Measurements from ENCODE around the gene SH3D19.

SH3D19 gene

DNA sequence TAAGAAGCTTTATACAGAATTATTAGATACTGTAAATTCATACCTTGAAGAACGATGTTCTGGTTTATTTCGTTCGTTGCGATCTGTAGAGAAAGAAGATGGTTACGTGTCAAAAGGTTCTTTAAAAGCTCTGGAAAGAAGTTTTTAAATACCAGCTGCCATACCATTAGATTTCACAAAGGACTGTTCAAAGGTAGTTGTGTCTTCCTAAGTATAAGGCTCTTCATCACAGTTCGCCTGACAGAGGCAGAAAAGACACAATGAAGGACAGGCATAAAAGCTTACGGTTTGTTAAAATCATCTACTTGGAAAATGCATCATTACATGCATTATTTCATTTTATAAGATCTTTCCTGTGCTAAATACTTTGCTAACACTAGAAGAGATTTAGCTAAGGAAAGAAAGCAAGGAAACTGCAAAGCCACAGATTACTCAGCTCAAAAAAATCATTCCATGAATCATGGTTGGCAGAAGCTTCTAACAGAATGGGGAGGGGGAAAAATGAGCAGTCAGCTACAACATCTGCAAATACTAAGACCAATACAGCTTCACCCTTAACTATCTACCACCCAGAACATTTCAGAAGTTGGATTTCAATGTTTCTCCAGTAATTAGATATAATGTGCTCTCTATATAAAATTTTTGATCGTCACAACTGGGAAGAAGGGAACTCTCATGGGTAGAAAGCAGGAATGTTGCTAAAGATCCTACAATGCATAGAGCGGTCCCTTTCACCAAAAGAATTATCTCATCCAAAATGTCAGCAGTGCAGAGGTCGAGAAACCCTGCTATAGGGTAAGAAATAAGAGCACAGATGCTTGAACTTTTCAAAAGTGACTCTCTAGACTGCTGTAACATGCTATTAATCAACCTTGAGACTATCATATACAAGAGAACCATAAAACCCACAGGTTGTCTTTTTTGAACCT is 99.1 kb downstream of the SH3D19 start:
- DNase-seq = no peak

DNA sequence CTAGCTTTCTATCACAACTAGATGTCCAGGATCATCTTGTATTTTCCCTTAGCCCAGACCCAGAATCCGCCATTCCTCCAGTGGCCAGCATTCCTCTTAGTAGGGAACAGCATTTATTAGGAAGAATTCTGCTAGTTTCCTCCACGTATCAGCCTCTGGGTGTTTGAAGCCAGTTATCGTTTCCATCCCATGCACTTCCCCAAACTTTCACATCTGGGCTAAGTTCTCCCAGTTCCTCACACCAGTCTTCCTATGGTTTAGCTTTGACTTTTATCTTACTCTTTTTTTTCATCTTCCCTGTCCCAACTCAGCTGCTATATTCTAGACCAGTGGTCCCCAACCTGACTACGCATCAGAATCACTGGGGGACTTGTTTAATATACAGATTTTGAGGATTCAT is 101.9 kb downstream of the SH3D19 start:
- no peak for DNase-seq

DNA sequence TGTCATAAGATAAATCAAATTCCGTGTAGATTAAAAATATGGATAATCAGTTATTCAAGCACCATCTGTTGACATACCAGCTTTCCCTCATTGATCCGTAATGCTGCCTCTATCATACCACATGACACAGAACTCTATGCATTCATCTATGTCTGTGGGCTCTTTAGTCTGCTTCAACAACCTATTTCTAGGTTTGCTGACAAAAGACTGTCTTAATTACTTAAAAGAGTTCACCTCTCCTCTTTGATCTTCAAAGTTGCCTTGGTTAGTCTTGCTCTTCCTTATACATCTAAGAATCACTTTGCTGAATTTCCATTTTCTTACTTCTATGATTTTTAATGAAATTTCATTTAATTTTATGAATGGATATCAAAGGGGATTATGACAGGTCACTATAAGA is 105.5 kb downstream of the SH3D19 start:
- no peak for DNase-seq

DNA sequence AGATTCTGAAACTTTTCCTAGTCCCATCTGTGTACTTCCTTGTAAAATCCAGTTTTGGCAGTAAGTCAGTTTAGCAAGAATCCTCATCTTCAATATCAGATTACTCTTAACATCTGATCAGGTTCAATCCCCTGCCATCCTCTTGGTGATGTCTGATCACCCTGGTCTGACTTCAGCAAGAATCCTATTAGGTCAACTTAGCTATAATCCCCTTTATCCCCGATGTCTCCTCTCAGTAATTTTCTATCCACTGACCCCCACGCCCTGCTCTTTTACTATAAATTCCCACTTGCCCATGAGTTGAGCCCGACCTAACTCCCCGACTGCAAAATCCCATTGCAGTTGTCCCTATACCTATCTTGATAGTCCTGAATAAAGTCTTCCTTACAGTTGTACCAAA is 106.3 kb downstream of the SH3D19 start:
- DNase-seq = no peak

DNA sequence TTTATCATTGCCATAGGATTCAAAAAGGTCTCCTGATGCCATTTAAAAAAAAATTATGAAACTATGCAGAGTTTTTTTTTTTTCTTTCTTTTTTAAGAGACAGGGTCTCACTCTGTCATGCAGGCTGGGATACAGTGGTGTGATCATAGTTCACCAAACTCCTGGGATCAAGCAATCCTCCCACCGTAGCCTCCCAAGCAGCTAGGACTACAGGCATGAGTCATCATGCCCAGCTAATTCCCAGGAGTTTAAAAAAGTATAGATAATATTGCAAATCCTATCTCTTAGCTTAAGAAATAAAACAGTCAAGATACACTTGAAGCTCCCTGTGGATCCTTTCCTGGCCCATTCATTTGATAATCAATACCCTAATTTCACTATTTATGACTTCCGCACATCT is 107.1 kb downstream of the SH3D19 start:
- no peak for DNase-seq

DNA sequence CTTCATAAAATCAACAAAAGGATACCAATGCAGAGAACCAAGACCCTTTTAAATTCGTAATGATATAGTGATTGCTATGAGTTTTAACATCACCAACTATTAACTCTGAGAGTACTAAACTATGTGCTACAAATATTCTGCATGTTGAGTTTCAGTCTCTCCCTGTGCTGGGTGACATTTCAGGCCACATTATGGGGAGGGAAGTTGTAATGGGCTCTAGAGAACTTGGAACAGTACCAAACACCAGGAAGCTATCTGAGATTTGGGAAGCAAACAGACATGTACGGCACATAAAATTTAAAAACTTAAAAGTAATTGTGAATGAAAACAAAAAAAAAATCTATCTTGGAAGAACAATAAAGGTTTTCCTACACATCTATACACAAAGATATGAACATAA is 108.1 kb downstream of the SH3D19 start:
- DNase-seq = no peak

DNA sequence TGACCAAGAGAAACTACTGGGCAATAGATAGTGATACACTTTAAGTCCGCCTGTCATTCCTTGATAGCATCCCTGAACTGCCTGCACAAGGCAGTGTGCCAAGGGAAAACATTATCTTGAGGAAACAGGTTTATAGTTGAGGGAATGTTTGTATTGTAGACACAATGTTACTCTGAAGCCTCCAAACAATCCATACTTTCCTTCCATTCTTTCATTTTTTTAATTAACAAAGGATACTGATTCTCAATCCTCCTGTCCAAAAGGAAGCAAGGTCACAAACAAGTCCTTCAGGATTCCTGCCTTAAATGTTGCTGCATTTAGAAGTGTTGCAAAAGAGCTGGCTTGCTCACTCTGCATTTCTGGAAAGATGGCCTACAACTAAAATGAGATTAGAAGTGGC is 110.1 kb downstream of the SH3D19 start:
- no peak for DNase-seq

DNA sequence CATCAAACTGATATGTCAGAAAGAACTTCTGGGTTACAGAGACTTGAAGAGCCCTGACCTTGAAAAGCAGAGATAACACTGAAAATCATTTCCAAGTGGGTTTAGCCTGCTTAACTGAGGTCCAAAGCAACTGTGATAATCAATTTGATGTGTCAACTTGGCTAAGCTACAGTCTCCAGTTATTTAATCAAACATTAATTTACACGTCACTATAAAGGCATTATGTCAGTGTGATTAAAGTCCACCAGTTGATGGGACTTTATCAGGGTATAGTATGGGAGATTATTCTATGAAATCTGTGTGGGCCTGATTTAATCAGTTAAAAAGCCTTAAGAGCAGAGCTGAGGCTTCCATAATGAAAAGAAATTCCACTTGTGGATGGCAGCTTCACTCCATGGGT is 117.5 kb downstream of the SH3D19 start:
- DNase-seq = no peak

DNA sequence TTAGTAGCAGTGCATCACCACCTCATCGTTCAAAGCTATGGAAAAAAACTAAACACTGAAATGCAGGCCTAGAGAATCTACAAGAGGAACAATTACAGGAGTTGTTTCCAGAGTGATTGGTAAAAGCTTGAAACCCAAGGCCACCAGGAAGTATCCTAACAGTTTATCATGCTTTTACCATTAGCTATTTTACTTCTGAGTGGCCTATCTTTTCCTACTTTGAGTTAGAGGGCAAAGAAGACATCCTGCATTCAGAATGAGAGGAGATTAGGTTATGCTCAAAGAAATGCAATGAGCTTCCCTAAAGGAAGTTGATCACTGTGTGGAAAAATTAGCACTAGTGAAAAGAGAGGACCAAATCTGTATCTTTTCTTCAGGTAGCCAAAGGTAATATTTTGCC is 118.2 kb downstream of the SH3D19 start:
- no peak for DNase-seq

DNA sequence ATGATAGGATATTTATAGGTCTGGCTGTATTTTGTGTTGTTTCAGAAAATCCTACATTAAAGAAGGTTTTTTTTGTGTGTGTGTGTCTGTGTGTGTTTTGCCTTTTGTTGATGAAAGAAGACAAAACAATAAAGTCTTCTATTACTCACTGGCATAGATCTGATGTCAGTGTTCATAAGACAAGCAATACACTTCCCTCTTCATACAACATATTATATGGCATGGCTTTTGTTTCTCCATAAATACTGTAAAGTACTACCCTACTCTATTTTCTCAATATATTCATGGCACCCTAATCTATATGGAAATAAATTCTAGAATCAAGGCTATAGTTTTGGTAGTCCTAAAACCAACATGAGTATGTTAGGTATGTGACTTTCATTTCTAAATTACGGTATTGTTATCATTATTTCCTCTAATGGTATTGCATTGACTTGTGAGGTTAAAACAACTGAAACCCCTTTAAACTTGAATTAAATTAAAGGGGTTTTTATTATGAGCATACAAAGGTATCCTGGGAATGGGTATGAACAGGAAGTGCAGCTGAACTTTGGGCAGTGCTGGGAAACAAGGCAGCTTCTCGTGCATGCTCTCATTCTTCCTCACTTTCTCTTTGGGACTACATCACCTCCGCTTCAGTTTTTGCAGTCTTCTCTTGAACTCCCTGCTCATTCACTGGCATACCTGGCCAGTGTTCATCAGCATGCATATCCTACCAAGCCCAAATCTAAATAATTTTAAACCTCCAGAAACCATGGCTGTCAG is 119.0 kb downstream of the SH3D19 start:
- DNase-seq = no peak

DNA sequence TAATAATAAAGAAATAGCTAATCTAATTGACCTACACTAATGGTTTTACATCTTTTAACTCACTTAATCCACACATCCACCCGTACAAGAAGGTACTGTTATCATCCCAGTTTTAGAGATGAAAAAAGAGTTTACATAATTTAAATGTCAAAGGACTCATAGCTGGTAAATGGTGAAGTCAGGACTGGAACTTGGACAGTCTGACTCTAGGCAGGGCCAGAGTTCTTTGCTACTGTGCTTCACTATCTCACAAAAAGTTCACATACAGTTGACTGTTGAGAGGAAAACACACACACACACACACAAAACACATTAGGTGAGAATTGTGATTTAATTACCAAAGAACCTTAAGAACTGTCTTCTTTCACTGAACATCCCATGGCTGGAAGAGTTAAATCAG is 119.7 kb downstream of the SH3D19 start:
- DNase-seq = no peak

DNA sequence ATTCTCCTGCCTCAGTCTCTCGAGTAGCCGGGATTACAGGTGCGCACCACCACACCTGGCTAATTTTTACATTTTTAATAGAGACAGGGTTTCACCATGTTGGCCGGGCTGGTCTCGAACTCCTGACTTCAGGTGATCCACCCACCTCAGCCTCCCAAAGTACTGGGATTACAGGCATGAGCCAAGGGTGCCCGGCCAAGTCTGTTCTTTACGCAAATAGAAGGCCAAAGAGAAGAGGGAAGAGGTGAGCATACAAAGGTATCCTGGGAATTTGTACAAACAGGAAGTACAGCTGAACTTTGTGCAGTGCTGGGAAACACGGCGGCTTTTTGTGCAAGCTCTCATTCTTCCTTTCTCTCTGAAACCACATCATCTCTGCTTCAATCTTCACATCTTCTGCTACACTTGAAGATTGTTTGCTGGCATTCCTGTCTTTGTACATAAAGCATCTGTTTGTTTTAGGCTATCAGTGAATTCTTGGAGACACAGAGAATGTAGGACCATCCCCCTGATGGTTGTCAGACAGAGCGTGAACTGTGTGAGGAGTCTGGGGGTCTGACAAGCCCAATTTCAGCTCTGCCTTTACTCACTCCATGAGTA is 120.4 kb downstream of the SH3D19 start:
- no peak for DNase-seq

DNA sequence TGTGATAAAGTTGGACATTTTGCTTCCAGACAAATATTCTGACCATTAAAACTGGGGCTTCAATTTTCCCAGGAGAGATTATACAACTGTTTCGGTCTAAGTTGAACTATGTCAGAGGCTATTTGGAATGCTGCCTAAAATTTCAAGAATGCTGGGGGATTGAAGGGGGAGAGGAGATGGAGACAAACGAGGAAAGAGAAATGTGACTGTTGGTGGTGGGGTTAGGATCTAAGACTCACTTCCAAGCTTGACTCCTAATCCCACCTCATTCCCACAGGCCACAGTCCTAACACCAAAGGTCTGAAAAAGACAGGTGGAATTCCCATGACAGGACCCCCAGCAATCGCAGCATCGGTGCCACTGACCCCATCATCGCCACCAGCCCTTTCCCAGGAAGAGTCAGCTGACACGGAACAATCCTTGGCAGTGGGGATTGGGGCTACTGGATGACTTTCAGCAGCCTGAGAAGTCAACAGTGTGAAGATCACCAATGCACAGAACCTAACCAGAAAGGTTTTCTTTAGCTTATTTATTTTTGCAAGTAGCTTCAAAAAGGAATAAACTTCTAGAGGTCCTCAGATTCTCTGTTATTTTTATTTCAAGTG is 122.5 kb downstream of the SH3D19 start:
- DNase-seq = no peak

DNA sequence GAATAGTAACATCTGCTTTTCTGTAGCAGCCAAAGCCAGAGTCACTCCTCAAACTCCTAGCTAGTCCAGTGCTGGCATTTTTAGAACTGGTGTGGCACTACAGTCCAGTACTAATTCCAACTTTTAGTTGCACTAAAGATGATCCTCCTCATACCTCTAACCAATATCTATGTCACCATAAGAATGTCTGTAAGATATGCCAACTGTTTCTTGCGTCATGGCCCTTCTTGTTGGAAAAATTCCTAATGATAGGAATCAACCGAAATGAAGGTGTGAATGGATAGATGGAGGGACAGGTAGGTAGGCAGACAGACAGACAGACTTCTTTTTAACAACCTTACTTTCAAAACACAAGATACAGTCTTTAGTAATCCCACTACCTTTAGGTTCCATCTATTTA is 123.0 kb downstream of the SH3D19 start:
- no peak for DNase-seq

DNA sequence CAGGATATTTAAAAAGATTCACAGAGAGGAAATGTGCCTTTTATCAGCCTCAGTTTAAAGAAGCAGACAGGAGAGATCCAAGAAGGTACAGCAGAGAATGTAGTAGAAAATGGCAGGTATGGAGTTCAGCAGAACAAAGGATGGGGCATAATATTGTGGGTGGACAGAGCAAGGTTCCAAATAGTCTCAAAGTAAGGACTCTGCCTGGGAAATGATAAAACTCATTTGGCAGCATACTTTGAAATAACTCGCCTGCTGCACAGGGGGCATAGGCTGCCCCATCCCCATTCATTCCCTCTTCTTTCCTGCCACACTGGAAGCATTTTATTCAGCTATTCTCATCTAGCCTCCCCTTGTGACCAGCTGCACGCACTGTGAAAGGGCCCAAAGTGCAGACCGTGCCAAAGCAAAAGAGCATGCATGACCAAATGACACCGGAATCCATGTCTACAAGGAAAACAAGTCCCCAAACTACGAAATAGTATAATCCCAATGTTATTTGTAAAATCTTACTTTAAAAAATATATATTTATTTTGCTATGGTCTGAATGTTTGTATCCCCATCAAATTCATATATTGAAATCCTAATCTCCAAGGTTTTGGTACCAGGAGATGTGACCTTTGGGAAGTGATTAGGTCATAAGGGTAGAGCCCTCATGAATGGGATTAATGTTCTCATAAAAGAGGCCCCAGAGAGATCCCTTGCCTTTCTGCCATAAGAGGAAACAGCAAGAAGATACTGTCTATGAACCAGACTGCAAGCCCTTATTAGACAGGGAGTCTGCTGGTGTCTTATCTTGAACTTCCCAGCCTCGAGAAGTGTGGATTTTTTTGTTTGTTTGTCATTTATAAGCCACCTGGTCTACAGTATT is 125.8 kb downstream of the SH3D19 start:
- DNase-seq = no peak

DNA sequence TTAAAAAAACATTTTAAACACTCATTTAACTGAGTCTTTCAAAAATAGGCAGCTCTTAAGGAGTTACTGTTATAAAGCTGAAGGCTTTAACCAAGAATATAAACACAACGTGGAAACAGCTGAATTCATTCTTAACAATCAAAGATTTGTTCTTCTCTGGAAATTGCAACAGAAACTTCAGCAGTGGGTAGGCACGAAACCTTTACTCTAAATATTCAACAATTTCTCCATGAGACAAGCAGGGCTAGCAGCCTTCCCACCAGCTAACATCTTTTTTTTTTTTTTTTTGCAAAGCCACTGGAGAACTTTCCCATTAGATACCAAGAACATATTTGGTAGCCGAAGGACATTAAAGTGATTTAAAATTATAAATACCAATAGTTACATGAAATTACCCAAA is 126.7 kb downstream of the SH3D19 start:
- no peak for DNase-seq

DNA sequence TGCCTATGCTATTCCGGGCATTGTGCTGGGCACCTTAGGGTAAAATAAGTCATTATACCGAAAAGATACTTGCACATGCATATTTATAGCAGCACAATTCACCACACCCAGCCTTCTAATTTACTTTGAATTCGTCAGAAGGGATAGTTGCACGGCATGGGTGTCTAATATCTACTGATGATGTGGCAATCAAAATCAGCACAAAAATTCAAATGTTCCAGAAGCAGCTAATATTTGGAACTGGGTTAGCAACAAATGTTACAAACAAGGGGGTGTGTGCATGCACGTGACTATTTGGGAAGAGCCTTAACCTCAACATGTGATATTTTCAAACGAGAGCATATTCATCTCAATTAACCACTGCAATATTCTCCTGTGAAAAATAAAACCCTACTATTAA is 128.2 kb downstream of the SH3D19 start:
- DNase-seq = no peak

DNA sequence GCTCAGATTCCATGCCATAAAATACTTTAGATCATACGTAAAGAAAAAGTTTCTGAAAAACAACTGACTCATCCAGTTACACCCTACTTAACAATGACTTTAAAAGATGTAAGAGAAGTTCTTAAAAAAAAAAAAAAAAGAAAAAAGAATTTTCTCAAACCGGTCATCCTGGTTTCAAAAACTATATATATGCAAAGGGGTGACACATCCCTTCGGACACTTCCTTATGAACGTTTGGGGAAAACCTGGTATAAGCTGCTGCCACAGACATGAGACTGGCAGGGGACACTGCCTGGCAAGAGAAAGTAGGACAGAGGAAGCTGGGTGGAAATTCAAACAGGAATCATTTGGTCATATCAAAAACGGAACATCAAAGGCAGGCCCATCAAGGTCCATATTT is 129.6 kb downstream of the SH3D19 start:
- no peak for DNase-seq

DNA sequence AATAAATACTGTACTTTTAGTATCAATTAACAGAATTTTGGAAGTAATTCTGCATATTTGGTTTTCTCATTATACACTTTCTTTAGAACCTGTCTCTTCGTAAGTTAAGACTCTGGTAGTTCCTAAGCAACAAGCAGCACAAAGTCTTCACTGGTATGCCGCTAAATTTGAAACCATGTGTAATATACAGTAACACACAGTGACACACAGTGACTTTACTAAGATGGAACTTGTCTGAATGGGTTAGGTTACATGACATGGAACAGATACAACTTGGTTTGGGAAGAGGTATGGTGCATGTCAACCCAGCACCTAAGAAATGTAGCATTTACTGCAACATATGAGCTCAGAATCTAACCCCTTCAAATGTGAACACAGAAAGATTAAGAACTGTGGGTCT is 132.0 kb downstream of the SH3D19 start:
- DNase-seq = no peak

DNA sequence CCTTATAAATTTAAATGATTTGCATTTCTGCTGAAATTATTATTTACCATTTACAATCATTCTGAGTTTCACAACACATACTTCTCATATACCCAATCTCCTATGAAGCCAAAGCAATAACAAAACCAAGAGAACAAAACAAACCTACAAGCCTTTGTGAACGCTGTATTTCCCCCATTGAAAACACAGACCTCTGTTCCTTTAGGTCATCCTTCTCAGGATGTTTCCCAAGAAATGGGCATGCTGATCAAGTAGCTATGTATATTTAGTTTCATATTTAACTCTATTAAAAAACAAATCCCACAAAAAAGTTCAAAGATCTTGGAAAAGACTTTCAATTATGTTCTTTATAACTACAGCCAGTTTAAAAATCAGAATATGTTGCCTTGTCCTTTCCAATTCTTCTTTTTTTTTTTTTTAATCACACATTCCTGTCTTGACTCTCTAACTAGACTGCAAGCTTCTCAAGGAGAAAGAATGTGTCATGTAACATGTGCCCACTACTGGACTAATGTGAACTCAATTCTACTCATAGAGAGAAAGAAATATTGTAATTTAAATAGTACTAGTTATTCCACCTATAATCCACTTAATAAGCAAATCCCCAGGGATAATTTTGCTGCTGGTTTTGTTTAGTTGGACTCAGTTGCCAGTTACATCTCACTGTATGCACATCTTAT is 132.7 kb downstream of the SH3D19 start:
- no peak for DNase-seq

DNA sequence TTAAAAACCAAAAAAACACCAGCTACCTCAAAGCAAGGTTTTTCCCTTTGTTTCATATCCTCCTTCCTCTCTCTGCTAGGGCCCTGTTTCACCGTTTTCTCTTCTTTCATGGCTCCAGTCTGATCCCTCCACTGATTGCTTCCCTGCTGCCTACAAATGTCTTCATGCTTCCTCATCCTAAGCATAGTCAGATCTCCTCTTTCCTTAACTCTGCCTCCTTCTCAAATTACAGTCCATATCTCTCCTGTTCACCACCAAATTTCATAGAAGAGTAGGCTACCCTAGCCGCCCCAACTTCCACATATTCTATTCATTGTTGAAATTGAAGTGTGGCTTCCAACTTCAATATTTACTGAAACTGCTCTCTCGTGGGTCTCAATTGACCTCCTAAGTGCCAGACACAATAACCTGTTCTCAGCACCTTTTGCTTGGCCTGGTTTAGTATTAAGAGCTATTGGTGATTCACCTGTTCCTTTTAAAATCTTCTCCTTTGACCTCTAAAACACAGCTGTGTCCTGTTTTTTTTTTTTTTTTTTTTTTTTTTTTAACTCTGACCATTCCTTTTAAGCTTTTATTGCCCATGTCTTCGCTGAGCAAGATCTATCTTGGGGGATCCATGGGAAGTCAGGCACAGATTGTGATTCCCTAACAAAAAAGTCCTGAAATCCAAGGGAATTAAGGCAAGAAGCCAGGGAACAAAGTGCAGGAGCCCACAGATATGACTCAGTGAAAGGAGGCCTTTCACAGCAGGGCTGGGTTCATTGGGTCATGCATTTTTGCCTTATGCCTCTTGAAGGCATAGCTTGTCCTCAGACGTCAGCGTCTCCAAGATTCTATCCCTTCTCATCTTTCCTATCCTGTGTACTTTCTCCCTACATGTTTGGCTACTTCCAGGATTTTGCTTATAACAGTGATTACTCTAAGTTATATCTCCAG is 140.6 kb downstream of the SH3D19 start:
- DNase-seq = no peak

All from MV-4-11 (cell line).